C4-2B (cell line): ENCODE results near the gene URB1.

Experiments used
- CTCF ChIP-seq: fragments of 450-650 bp; conservative IDR thresholded peaks from 2 replicates; pipeline ENCODE4 v1.5.1; 2017; ENCODE audit warnings: mild to moderate bottlenecking
- ZFX ChIP-seq: fragments of 450-650 bp; IDR thresholded peaks from 2 replicates; pipeline ENCODE4 v1.6.1; 2017

GRCh38 chr21:32426066-32426465, 33.3 kb upstream of the URB1 start:
- no peak for TF ChIP-seq CTCF
- no peak for TF ChIP-seq ZFX
